Activated T-helper 2 cell treated with anti-CD3 and anti-CD28 coated beads, Interferon-gamma antibody, Interleukin-2, Interleukin-4, amounts not matched to agents 10 μg/mL and 5 μg/mL and 100 μg/mL, durations not matched to agents 14 hours and 24 hours and 36 hours (primary cell): ENCODE measurements around the gene ADD3. TPM values are rescaled to one million over a fixed set of nuclear protein-coding genes. Genes with fewer than 3 reads are reported as not detected.
A peak's percentile ranks its signal among the peaks of the same experiment; 100 is the strongest.
"Not testable (repeated sequence)": the region's sequence is repeated elsewhere in the genome, so short reads cannot be mapped to it uniquely, and the experiment has no call there.

Source experiments
- DNase-seq: peaks from one replicate; pipeline ENCODE4 v3.0.0; 2021; ENCODE audit warnings: low spot score
- H3K27ac Mint-ChIP-seq: one replicate; pipeline ENCODE4 v1.8.0; 2021; ENCODE audit warnings: mixed read lengths
- H3K27me3 Mint-ChIP-seq: one replicate; pipeline ENCODE4 v1.8.0; 2021; ENCODE audit warnings: low read depth, mixed read lengths
- H3K36me3 Mint-ChIP-seq: one replicate; pipeline ENCODE4 v1.8.0; 2021; ENCODE audit warnings: low read depth, mixed read lengths
- H3K4me1 Mint-ChIP-seq: one replicate; pipeline ENCODE4 v1.8.0; 2021; ENCODE audit warnings: low read depth, mixed read lengths
- H3K4me3 Mint-ChIP-seq: one replicate; pipeline ENCODE4 v1.8.0; 2021; ENCODE audit warnings: low read depth, mild to moderate bottlenecking, moderate library complexity, mixed read lengths
- H3K9me3 Mint-ChIP-seq: one replicate; pipeline ENCODE4 v1.8.0; 2021; ENCODE audit warnings: mixed read lengths
- intact Hi-C: fragments of 100-400 bp; cut with micrococcal nuclease; formaldehyde crosslinking; loops from one replicate; pipeline ENCODE4 v1.15.1; 2023
- total RNA-seq: library from RNA; stranded (reverse); gene quantifications from 2 replicates; pipeline ENCODE4 v1.2.3, GENCODE V29; 2022

Gene ADD3
- total RNA-seq, 1 donor from 2014 or later, result 47.4 TPM

DNA sequence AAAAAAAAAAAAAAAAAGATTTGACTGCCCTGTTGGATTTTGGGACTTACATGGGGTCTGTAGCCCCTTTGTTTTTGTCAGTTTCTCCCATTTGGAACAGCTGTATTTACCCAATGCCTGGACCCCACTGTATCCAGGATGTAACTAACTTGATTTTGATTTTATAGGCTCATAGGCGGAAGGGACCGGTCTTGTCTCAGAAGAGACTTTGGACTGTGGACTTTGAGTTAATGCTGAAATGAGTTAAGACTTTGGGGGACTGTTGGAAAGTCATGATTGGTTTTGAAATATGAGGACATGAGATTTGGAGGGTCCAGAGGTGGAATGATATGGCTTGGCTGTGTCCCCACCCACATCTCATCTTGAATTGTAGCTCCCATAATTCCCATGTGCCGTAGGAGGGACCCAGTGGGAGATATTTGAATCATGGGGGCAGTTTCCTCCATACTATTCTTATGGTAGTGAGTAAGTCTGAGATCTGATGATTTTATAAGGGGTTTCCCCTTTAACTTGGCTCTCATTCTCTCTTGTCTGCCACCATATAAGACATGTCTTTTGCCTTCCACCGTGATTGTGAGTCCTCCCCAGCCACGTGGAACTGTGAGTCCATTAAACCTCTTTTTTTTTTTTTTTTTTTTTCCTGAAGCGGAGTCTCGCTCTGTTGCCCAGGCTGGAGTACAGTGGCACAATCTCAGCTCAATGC, 42.3 kb downstream of the ADD3 start:
- Mint-ChIP-seq H3K9me3 (peaks cover 19% of the 10 kb centered on the region), H3K4me1 (peaks cover 17% of the 10 kb centered on the region), H3K36me3 (peaks cover 48% of the 10 kb centered on the region)
- H3K27ac Mint-ChIP-seq, H3K27me3 Mint-ChIP-seq, intact Hi-C loops, DNase-seq, H3K4me3 Mint-ChIP-seq: not testable (repeated sequence)

DNA sequence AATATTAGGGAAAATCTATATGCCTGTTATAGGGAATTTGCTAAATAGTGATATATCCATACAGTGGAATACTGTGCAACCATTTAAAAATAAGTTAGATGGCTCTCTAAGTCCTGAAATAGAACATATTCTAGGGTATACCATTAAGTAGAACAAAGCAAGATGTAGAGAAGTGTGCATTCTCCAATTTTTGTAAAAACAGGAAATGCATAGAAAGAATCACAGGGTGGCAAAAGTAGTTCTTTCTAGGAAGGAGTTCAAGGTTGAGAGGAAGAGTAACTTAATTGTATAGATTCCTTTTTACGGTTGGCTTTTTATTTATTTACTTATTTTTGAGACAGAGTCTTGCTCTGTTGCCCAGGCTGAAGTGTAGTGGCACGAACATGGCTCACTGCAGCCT, 43.7 kb downstream of the ADD3 start:
- no peak for DNase-seq
- Mint-ChIP-seq H3K9me3 (peaks cover 19% of the 10 kb centered on the region), H3K4me3 (no peak overlapping the region), H3K27ac (no peak overlapping the region), H3K4me1 (peaks cover 27% of the 10 kb centered on the region), H3K27me3 (no peaks in the 10 kb centered on the region), H3K36me3 (peaks cover 42% of the 10 kb centered on the region)
- intact Hi-C loops, result no loop called here

DNA sequence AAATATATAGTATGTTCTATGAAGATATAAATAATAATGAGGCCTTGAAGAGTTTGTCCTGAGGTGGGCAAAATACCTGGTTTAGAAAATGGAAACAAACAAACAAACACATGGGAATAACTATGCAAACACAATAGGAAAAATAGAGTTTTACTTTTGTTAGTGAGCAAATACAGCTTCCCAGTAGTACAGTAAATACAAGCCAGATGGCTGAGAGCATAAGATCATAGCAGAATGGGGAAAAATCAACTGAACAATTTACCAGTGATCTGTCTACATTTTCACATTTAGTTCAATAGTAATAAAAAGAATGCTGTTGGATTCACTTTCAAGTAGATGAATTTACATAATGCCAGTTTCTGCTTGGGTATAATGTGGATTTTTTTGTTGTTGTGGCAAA, 45.1 kb downstream of the ADD3 start:
- no peak for DNase-seq
- intact Hi-C loops, result no loop called here
- peaks cover 34% of the 10 kb centered on the region for H3K36me3 Mint-ChIP-seq
- H3K4me3 Mint-ChIP-seq, result no peak overlapping the region
- H3K27ac Mint-ChIP-seq, result no peak overlapping the region
- H3K4me1 Mint-ChIP-seq, result peaks cover 38% of the 10 kb centered on the region
- peaks cover 18% of the 10 kb centered on the region for H3K9me3 Mint-ChIP-seq
- no peaks in the 10 kb centered on the region for H3K27me3 Mint-ChIP-seq

DNA sequence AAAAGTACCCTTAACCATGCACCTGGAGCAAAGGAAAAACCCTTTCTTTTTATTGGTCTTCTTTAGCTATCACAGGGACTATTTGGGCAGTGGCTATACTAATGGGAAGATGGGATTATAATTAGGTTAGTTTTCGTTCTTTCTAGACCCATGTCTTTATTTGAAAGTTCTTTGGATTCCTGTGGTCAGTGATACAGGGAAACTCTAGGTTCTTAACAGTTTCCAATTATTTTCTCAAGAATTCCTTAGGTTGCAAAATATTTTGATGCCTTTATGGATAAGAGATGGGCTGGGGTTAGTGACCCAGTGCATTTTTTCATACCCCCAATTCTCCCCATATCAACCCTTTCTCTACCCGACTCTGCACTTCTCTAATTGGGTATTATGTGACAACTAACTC, 49.0 kb downstream of the ADD3 start:
- no peak for DNase-seq
- H3K4me1 Mint-ChIP-seq, result peaks cover 54% of the 10 kb centered on the region
- no peaks in the 10 kb centered on the region for H3K27me3 Mint-ChIP-seq
- no peaks in the 10 kb centered on the region for H3K9me3 Mint-ChIP-seq
- intact Hi-C loops, result no loop called here
- H3K36me3 Mint-ChIP-seq, result no peaks in the 10 kb centered on the region
- H3K27ac Mint-ChIP-seq, result no peak overlapping the region
- no peak overlapping the region for H3K4me3 Mint-ChIP-seq

DNA sequence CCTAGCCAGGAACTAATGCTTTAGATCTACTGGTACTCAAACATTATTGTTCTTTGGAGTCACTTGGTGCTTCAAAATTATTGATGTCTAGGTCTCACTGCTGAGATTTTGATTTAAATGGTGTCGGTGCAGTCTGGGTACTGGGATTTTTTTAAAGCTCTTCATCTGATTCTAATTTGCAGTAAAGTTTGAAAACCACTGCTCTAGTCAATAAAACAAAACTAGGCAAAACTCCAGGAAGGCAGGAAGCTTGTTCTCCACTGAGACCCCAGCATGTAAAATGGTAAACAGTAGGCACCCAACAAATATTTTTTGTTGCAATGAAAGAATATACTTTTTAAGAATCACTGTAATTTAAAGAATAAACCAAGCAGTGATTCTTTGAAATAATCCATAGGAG, 49.7 kb downstream of the ADD3 start:
- H3K4me3 Mint-ChIP-seq, result no peak overlapping the region
- peaks cover 55% of the 10 kb centered on the region for H3K4me1 Mint-ChIP-seq
- no peaks in the 10 kb centered on the region for H3K9me3 Mint-ChIP-seq
- H3K27ac Mint-ChIP-seq, result peak overlapping the region; percentile 17
- DNase-seq, result no peak
- intact Hi-C loops, result no loop called here
- no peaks in the 10 kb centered on the region for H3K36me3 Mint-ChIP-seq
- H3K27me3 Mint-ChIP-seq, result no peaks in the 10 kb centered on the region

GRCh38 chr10:110058212-110058611, 50.4 kb downstream of the ADD3 start:
- Mint-ChIP-seq H3K27ac (peak overlapping the region; percentile 86), H3K4me1 (peaks cover 57% of the 10 kb centered on the region), H3K9me3 (no peaks in the 10 kb centered on the region), H3K27me3 (no peaks in the 10 kb centered on the region), H3K4me3 (peak overlapping the region; percentile 75), H3K36me3 (no peaks in the 10 kb centered on the region)
- DNase-seq, result no peak
- intact Hi-C loops, result loop anchor here (1.0 kb wide), 2 partner anchors 8 to 48 kb away; no protein-coding TSS in a partner anchor

GRCh38 chr10:110059925-110060324, 52.1 kb downstream of the ADD3 start:
- Mint-ChIP-seq H3K4me3 (no peak overlapping the region), H3K9me3 (no peaks in the 10 kb centered on the region), H3K27ac (peak overlapping the region; percentile 44), H3K4me1 (peaks cover 65% of the 10 kb centered on the region), H3K36me3 (no peaks in the 10 kb centered on the region), H3K27me3 (no peaks in the 10 kb centered on the region)
- intact Hi-C loops, result no loop called here
- no peak for DNase-seq

DNA sequence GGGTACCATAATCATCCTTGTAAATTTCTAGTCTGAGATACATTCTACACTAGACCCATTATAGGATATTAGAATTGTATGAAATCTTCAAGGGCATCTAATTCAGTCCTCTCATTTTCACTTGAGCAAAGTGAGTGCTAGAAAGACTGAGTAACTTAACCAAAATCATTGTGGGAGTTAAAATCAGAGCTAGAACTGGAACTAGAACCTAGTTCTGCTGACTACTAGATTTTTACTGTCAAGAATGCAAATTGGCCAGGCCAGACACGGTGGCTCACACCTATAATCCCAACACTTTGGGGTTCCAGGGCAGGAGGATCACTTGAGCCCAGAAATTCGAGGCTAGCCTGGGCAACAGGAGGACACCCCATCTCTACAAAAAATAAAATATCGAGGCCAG, 53.9 kb downstream of the ADD3 start:
- no peaks in the 10 kb centered on the region for H3K9me3 Mint-ChIP-seq
- H3K27ac Mint-ChIP-seq, result no peak overlapping the region
- intact Hi-C loops, result no loop called here
- peaks cover 4% of the 10 kb centered on the region for H3K36me3 Mint-ChIP-seq
- no peak for DNase-seq
- no peaks in the 10 kb centered on the region for H3K27me3 Mint-ChIP-seq
- no peak overlapping the region for H3K4me3 Mint-ChIP-seq
- peaks cover 68% of the 10 kb centered on the region for H3K4me1 Mint-ChIP-seq

GRCh38 chr10:110065269-110065668, 57.5 kb downstream of the ADD3 start:
- Mint-ChIP-seq H3K4me1 (peaks cover 68% of the 10 kb centered on the region), H3K4me3 (no peak overlapping the region), H3K27me3 (no peaks in the 10 kb centered on the region), H3K9me3 (no peaks in the 10 kb centered on the region), H3K36me3 (peaks cover 4% of the 10 kb centered on the region), H3K27ac (no peak overlapping the region)
- intact Hi-C loops, result loop anchor here (5.0 kb wide), 2 partner anchors 143 to 807 kb away; partner anchors contain the start of genes PDCD4 and XPNPEP1
- no peak for DNase-seq

DNA sequence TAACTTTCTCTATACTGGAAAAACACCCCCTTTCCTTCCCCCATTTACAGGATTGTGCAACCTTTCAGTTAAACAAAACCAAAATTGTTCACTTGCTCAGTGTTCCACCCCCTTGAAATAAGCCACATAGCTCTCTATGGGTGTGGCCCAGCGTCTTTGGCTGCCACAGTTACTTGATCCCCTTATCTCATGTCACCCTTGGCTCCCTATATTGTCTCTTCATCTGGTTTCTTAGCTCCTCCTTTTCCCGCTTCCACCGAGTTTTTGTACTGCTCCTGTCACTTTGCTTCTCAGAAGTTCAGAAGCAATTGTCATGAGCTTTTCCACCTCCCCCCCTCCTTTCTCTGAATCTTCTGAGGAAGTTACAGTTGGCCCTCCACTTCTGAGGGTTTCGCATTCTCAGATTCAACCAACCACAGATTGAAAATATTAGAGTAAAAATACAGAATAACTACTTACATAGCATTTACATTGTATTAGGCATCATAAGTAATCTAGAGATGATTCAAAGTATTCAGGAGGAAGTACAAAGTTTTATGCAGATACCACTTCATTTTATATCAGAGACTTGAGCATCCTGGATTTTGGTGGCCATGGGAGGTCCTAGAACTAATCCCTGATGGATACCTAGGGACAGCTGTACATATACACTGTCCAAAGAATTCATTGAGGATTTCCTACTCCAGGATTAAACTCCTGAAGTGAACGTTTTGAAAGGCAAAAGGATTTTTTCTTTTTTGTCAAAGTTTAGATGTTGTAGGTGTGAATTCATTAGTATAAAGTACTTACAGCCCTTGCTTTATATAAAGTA, 60.4 kb downstream of the ADD3 start:
- Mint-ChIP-seq H3K4me3 (peak overlapping the region; percentile 76), H3K27me3 (no peaks in the 10 kb centered on the region), H3K27ac (peak overlapping the region; percentile 95), H3K4me1 (peaks cover 69% of the 10 kb centered on the region), H3K36me3 (peaks cover 4% of the 10 kb centered on the region), H3K9me3 (no peaks in the 10 kb centered on the region)
- intact Hi-C loops, result loop anchor here (1.0 to 5.0 kb wide), 4 partner anchors 9 to 804 kb away; partner anchors contain the start of genes PDCD4 and XPNPEP1
- peak; percentile 70 for DNase-seq

GRCh38 chr10:110068780-110069179, 61.0 kb downstream of the ADD3 start:
- DNase-seq, result no peak
- peaks cover 4% of the 10 kb centered on the region for H3K36me3 Mint-ChIP-seq
- H3K27me3 Mint-ChIP-seq, result no peaks in the 10 kb centered on the region
- peak overlapping the region; percentile 11 for H3K4me3 Mint-ChIP-seq
- H3K27ac Mint-ChIP-seq, result peak overlapping the region; percentile 95
- peaks cover 70% of the 10 kb centered on the region for H3K4me1 Mint-ChIP-seq
- intact Hi-C loops, result loop anchor here (1.0 to 5.0 kb wide), 4 partner anchors 9 to 804 kb away; partner anchors contain the start of genes PDCD4 and XPNPEP1
- no peaks in the 10 kb centered on the region for H3K9me3 Mint-ChIP-seq

DNA sequence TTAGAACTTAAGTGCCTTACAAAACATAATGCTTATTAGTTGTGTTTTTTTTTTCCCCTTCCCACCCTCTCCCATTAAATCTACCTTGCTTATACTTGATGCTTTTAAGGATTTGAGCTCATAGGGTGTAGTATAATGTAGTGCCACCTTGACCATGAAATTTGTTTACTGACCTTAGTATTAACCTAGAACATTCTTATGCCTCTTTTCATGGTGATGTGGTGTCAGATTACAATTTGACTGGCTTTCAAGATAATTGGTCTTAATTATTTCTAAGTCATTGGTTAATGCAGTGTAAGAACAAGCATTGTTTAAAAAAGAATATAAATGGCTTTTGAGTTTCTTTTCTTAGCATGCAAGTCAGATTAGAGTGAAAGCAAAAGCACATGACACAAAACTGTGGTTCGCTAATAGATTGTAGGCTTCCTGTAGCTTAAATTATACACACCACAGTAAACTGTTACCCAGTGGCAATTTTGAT, 61.8 kb downstream of the ADD3 start:
- no peak for DNase-seq
- Mint-ChIP-seq H3K4me1 (peaks cover 72% of the 10 kb centered on the region), H3K36me3 (peaks cover 4% of the 10 kb centered on the region), H3K27me3 (no peaks in the 10 kb centered on the region), H3K9me3 (no peaks in the 10 kb centered on the region), H3K4me3 (peak overlapping the region; percentile 48), H3K27ac (peak overlapping the region; percentile 95)
- intact Hi-C loops, result loop anchor here (5.0 kb wide), 2 partner anchors 147 to 803 kb away; partner anchors contain the start of genes PDCD4 and XPNPEP1
